Endothelial cell (in vitro differentiated cells): ENCODE results near the gene NDUFAF8. TPM values are rescaled to one million over a fixed set of nuclear protein-coding genes. Genes with fewer than 3 reads are reported as not detected.
A peak's percentile ranks its signal among the peaks of the same experiment; 100 is the strongest.

Source experiments
- DNase-seq: peaks from one replicate; pipeline ENCODE4 v3.0.0; 2021; ENCODE audit warnings: low spot score
- H3K27ac Mint-ChIP-seq: one replicate; pipeline ENCODE4 v1.8.0; 2021; ENCODE audit warnings: mixed read lengths, inconsistent platforms; ENCODE audit not compliant: unreplicated experiment
- H3K27me3 Mint-ChIP-seq: one replicate; pipeline ENCODE4 v1.8.0; 2021; ENCODE audit warnings: mild to moderate bottlenecking, moderate library complexity, mixed read lengths, inconsistent platforms; ENCODE audit not compliant: unreplicated experiment
- H3K36me3 Mint-ChIP-seq: one replicate; pipeline ENCODE4 v1.8.0; 2021; ENCODE audit warnings: mild to moderate bottlenecking, low read depth, mixed read lengths, inconsistent platforms; ENCODE audit not compliant: unreplicated experiment
- H3K4me1 Mint-ChIP-seq: one replicate; pipeline ENCODE4 v1.8.0; 2021; ENCODE audit warnings: mild to moderate bottlenecking, mixed read lengths, inconsistent platforms; ENCODE audit not compliant: unreplicated experiment
- H3K4me3 Mint-ChIP-seq: one replicate; pipeline ENCODE4 v1.8.0; 2021; ENCODE audit warnings: mild to moderate bottlenecking, mixed read lengths, inconsistent platforms; ENCODE audit not compliant: unreplicated experiment
- H3K9me3 Mint-ChIP-seq: one replicate; pipeline ENCODE4 v1.8.0; 2021; ENCODE audit warnings: mixed read lengths, inconsistent platforms; ENCODE audit not compliant: unreplicated experiment
- total RNA-seq: library from RNA; stranded (reverse); fragmentation: NEBNext Ultra II Directional; extraction: Animal tissue kit (Norgen Biotek cat#: 25700); gene quantifications from one replicate; pipeline ENCODE4 v1.2.1, GENCODE V29; 2021; ENCODE audit not compliant: unreplicated experiment
- TF ChIP-seq, protein P1 (sequence below): fragments of 200-600 bp; sonication (generic); IDR thresholded peaks from one replicate; pipeline ENCODE4 v1.5.0; 2021; ENCODE audit warnings: antibody characterized with exemption; ENCODE audit not compliant: unreplicated experiment

Gene NDUFAF8
- total RNA-seq, 1 donor from 2014 or later, result 31.2 TPM

GRCh38 chr17:81273698-81274470 is 34.8 kb downstream of the NDUFAF8 start:
- no peak overlapping the region for H3K27ac Mint-ChIP-seq
- TF ChIP-seq, protein P1, sequence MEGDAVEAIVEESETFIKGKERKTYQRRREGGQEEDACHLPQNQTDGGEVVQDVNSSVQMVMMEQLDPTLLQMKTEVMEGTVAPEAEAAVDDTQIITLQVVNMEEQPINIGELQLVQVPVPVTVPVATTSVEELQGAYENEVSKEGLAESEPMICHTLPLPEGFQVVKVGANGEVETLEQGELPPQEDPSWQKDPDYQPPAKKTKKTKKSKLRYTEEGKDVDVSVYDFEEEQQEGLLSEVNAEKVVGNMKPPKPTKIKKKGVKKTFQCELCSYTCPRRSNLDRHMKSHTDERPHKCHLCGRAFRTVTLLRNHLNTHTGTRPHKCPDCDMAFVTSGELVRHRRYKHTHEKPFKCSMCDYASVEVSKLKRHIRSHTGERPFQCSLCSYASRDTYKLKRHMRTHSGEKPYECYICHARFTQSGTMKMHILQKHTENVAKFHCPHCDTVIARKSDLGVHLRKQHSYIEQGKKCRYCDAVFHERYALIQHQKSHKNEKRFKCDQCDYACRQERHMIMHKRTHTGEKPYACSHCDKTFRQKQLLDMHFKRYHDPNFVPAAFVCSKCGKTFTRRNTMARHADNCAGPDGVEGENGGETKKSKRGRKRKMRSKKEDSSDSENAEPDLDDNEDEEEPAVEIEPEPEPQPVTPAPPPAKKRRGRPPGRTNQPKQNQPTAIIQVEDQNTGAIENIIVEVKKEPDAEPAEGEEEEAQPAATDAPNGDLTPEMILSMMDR, result no peak
- no peak for DNase-seq
- peaks cover 4% of the 10 kb centered on the region for H3K27me3 Mint-ChIP-seq
- H3K9me3 Mint-ChIP-seq, result no peaks in the 10 kb centered on the region
- H3K36me3 Mint-ChIP-seq, result peaks cover 21% of the 10 kb centered on the region
- H3K4me1 Mint-ChIP-seq, result no peaks in the 10 kb centered on the region
- peak overlapping the region; percentile 28 for H3K4me3 Mint-ChIP-seq

DNA sequence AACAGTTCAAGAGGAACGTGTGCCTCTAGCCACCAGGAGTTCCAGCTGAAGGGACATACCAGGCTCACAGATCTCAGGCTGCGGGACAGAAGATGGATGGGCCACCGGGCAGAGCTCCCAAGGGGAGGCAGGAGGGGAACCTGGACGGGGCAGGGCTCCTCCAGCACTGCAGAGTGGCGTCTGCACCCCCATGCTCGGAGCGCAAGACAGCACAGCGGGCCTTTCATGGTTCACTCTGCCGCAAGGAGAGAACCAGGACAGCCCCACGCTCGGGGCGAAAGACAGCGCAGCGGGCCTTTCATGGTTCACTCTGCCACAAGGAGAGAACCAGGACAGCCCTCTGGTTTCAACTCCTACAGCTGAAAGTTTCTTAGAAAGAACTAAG is 35.3 kb downstream of the NDUFAF8 start:
- DNase-seq, result no peak
- no peaks in the 10 kb centered on the region for H3K9me3 Mint-ChIP-seq
- TF ChIP-seq, protein P1, result no peak
- H3K27ac Mint-ChIP-seq, result no peak overlapping the region
- peaks cover 21% of the 10 kb centered on the region for H3K36me3 Mint-ChIP-seq
- no peaks in the 10 kb centered on the region for H3K4me1 Mint-ChIP-seq
- H3K4me3 Mint-ChIP-seq, result no peak overlapping the region
- H3K27me3 Mint-ChIP-seq, result peaks cover 4% of the 10 kb centered on the region

- Mint-ChIP-seq H3K4me3 (no peak overlapping the region), H3K27ac (no peak overlapping the region)
- TF ChIP-seq, protein P1, result no peak
Measured at GRCh38 chr17:81276781-81277180, 37.7 kb downstream of the NDUFAF8 start.

DNA sequence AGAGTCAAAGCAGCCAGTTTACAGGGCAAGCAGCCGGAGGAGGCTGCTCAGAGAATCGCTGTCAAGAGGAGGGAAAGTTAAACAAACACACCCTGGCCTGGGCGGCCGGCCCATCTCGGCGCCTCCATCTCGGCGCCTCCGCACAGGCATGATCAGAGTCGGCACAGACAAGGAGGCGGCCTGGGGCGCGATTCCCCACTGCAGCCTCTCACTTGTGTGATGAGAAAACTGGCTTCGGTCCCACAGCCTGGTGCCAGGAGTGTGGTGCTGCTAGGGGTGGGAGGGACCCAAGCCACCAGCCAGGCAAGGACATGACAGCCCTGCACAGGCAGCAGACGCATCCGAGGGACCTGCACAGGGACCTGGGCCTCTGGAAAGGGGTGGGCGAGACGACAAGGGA is 38.3 kb downstream of the NDUFAF8 start:
- H3K36me3 Mint-ChIP-seq, result peaks cover 28% of the 10 kb centered on the region
- DNase-seq, result no peak
- no peaks in the 10 kb centered on the region for H3K9me3 Mint-ChIP-seq
- TF ChIP-seq, protein P1, result no peak
- no peaks in the 10 kb centered on the region for H3K4me1 Mint-ChIP-seq
- H3K27me3 Mint-ChIP-seq, result peaks cover 4% of the 10 kb centered on the region
- H3K4me3 Mint-ChIP-seq, result no peak overlapping the region
- no peak overlapping the region for H3K27ac Mint-ChIP-seq

More at GRCh38 chr17:81276781-81277180, 37.7 kb downstream of the NDUFAF8 start:
- Mint-ChIP-seq H3K4me1 (no peaks in the 10 kb centered on the region), H3K9me3 (no peaks in the 10 kb centered on the region), H3K36me3 (peaks cover 28% of the 10 kb centered on the region), H3K27me3 (peaks cover 4% of the 10 kb centered on the region)
- no peak for DNase-seq

DNA sequence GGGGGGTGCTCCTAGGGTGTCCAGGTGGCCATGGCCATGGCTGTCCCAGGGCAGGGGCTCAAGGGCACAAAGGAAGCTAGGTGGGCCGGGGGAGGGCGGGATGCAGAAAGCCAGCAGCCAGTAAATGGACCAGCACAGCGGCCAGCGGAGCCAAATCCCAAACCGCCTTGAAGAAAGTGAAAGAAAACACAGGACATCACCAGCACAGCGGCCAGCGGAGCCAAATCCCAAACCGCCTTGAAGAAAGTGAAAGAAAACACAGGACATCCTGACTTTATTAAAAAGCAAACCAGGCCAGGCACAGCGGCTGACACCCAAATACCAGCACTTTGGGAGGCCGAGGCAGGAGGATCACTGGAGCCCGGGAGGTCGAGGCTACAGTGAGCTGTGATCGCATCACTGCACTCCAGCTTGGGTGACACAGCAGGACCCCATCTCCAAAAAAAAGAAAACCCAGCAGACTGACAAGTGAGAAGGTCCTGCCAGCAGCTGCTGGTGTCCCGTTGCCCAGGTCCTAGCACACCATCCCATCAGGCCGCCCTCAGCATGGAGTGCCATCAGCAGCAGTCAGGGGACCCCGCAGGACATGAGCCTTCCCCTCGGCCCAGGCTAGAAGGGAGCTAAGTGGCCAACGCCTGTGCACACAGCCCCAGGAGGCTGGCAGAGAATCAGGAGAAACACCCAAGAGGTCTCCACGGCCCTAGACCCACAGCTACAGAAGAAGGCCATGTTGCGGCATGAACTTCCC is 39.0 kb downstream of the NDUFAF8 start:
- TF ChIP-seq, protein P1, result no peak
- Mint-ChIP-seq H3K27me3 (peaks cover 2% of the 10 kb centered on the region), H3K9me3 (no peaks in the 10 kb centered on the region), H3K4me3 (no peak overlapping the region), H3K4me1 (no peaks in the 10 kb centered on the region), H3K27ac (no peak overlapping the region), H3K36me3 (peaks cover 21% of the 10 kb centered on the region)
- DNase-seq, result no peak
